GM23338 (cell line): Measurements from ENCODE around the gene PDE4D. TPM values are rescaled to one million over a fixed set of nuclear protein-coding genes. Genes with fewer than 3 reads are reported as not detected.
A peak's percentile ranks its signal among the peaks of the same experiment; 100 is the strongest.

Experiments used
- ATAC-seq: fragments of 200-7000 bp; cut with Tn5 transposase; 3 replicates; pipeline ENCODE4 v1.9.1; 2020
- DNase-seq: peaks from one replicate; pipeline ENCODE4 v3.0.0-alpha.2; 2015; ENCODE audit warnings: low spot score
- H2AFZ ChIP-seq: fragments of 200-600 bp; sonication (generic); 2 replicates; pipeline ENCODE4 v1.8.0; 2016; ENCODE audit warnings: antibody characterized with exemption, mild to moderate bottlenecking, moderate library complexity
- H3F3A ChIP-seq: fragments of 200-600 bp; sonication (generic); replicated peaks from 2 replicates; pipeline ENCODE4 v1.8.0; 2017; ENCODE audit warnings: antibody characterized with exemption, mixed run types, low read depth
- H3K27ac ChIP-seq: fragments of 200-600 bp; sonication (generic); 2 replicates; pipeline ENCODE4 v1.6.1; 2016; ENCODE audit warnings: low read depth
- H3K27me3 ChIP-seq: fragments of 200-600 bp; sonication (generic); 2 replicates; pipeline ENCODE4 v1.8.0; 2016; ENCODE audit warnings: mild to moderate bottlenecking, mixed run types, moderate library complexity; ENCODE audit not compliant: insufficient read depth
- H3K36me3 ChIP-seq: fragments of 200-600 bp; sonication (generic); 2 replicates; pipeline ENCODE4 v1.8.0; 2016; ENCODE audit warnings: mild to moderate bottlenecking; ENCODE audit not compliant: insufficient read depth
- H3K4me1 ChIP-seq: fragments of 200-600 bp; sonication (generic); 2 replicates; pipeline ENCODE4 v1.8.0; 2016; ENCODE audit warnings: mild to moderate bottlenecking, moderate library complexity; ENCODE audit not compliant: insufficient read depth
- H3K4me2 ChIP-seq: fragments of 200-600 bp; sonication (generic); 2 replicates; pipeline ENCODE4 v1.7.1; 2017; ENCODE audit warnings: mixed run types
- H3K4me3 ChIP-seq: fragments of 200-600 bp; sonication (generic); 2 replicates; pipeline ENCODE4 v1.6.1; 2016; ENCODE audit warnings: mixed run types
- H3K79me2 ChIP-seq: fragments of 200-600 bp; sonication (generic); replicated peaks from 2 replicates; pipeline ENCODE4 v1.8.0; 2017; ENCODE audit warnings: mild to moderate bottlenecking; ENCODE audit not compliant: insufficient read depth
- H3K9me2 ChIP-seq: fragments of 200-600 bp; sonication (generic); 2 replicates; pipeline ENCODE4 v1.8.0; 2017; ENCODE audit not compliant: insufficient read depth
- H4K20me1 ChIP-seq: fragments of 200-600 bp; sonication (generic); replicated peaks from 2 replicates; pipeline ENCODE4 v1.8.0; 2017; ENCODE audit warnings: mild to moderate bottlenecking; ENCODE audit not compliant: insufficient read depth
- H3K27ac Mint-ChIP-seq: 2 replicates; pipeline ENCODE4 v1.8.0; 2020; ENCODE audit warnings: inconsistent platforms, mild to moderate bottlenecking, moderate library complexity, mixed read lengths
- H3K27me3 Mint-ChIP-seq: 3 replicates; pipeline ENCODE4 v1.8.0; 2022; ENCODE audit warnings: low read depth, mild to moderate bottlenecking, moderate library complexity, mixed read lengths, inconsistent platforms; ENCODE audit not compliant: insufficient read depth, poor library complexity
- H3K36me3 Mint-ChIP-seq: 3 replicates; pipeline ENCODE4 v1.8.0; 2021; ENCODE audit warnings: low read depth, mild to moderate bottlenecking, inconsistent platforms, moderate library complexity, mixed read lengths
- H3K4me1 Mint-ChIP-seq: 3 replicates; pipeline ENCODE4 v1.8.0; 2020; ENCODE audit warnings: mild to moderate bottlenecking, inconsistent platforms, mixed read lengths
- H3K4me3 Mint-ChIP-seq: 3 replicates; pipeline ENCODE4 v1.8.0; 2021; ENCODE audit warnings: moderate library complexity, mild to moderate bottlenecking, inconsistent platforms, mixed read lengths
- H3K9me3 Mint-ChIP-seq: 3 replicates; pipeline ENCODE4 v1.8.0; 2020; ENCODE audit warnings: moderate library complexity, mild to moderate bottlenecking, inconsistent platforms, mixed read lengths
- CREB1 ChIP-seq: fragments of 250-450 bp; sonication (Bioruptor Pico); IDR thresholded peaks from 2 replicates; pipeline ENCODE4 v1.5.0; 2020; ENCODE audit warnings: low read depth, mild to moderate bottlenecking, moderate library complexity
- CTCF ChIP-seq, 2 experiments: fragments of 200-600 bp in 1 of 2; sonication (generic) in 1 of 2; conservative IDR thresholded peaks; 2 replicates each; pipeline versions ENCODE4 v1.5.1 to v1.6.1; 2016 to 2017; ENCODE audit warnings: antibody characterized with exemption in 2 of 2, low read depth in 2 of 2, mild to moderate bottlenecking in 2 of 2, moderate library complexity in 1 of 2
- ETS1 ChIP-seq: IDR thresholded peaks from 2 replicates; pipeline ENCODE4 v1.6.1; 2016; ENCODE audit warnings: antibody characterized with exemption
- EZH2 ChIP-seq: fragments of 200-600 bp; sonication (generic); IDR thresholded peaks from one replicate; pipeline ENCODE4 v1.8.0; 2017; ENCODE audit warnings: antibody characterized with exemption, mild to moderate bottlenecking, low read depth; ENCODE audit not compliant: unreplicated experiment
- EZH2phosphoT487 ChIP-seq: fragments of 200-600 bp; sonication (generic); IDR thresholded peaks from one replicate; pipeline ENCODE4 v1.8.1; 2018; ENCODE audit warnings: antibody characterized with exemption; ENCODE audit not compliant: unreplicated experiment
- JUNB ChIP-seq: IDR thresholded peaks from one replicate; pipeline ENCODE4 v1.6.1; 2016; ENCODE audit warnings: antibody characterized with exemption; ENCODE audit not compliant: unreplicated experiment
- NANOG ChIP-seq: IDR thresholded peaks from 2 replicates; pipeline ENCODE4 v1.6.1; 2016; ENCODE audit warnings: antibody characterized with exemption, borderline replicate concordance
- POLR2AphosphoS5 ChIP-seq: IDR thresholded peaks from 2 replicates; pipeline ENCODE4 v1.6.1; 2016; ENCODE audit warnings: antibody characterized with exemption, low read depth
- REST ChIP-seq: IDR thresholded peaks from one replicate; pipeline ENCODE4 v1.6.1; 2018; ENCODE audit warnings: antibody characterized with exemption; ENCODE audit not compliant: unreplicated experiment
- STAT1 ChIP-seq: IDR thresholded peaks from one replicate; pipeline ENCODE4 v1.6.1; 2016; ENCODE audit warnings: antibody characterized with exemption; ENCODE audit not compliant: unreplicated experiment
- ZNF114 ChIP-seq: fragments of 250-450 bp; sonication (Bioruptor Pico); IDR thresholded peaks from 2 replicates; pipeline ENCODE4 v1.5.0; 2020; ENCODE audit warnings: mild to moderate bottlenecking, moderate library complexity
- ZNF331 ChIP-seq: fragments of 250-450 bp; sonication (Bioruptor Pico); IDR thresholded peaks from 2 replicates; pipeline ENCODE4 v1.5.0; 2020; ENCODE audit warnings: low read depth, mild to moderate bottlenecking, moderate library complexity
- ZNF462 ChIP-seq: fragments of 250-450 bp; sonication (Bioruptor Pico); IDR thresholded peaks from 2 replicates; pipeline ENCODE4 v1.5.0; 2020; ENCODE audit warnings: mild to moderate bottlenecking, moderate library complexity
- polyA plus RNA-seq: library from polyadenylated mRNA; unstranded; fragments of >200 nt; fragmentation: Nextera tagmentation; extraction: Ambion mirVana; gene quantifications from 2 replicates; pipeline ENCODE4 v1.2.1, GENCODE V29; 2016
- total RNA-seq: library from RNA; depleted of rRNA; stranded (reverse); fragments of >200 nt; shearing (Covaris generic); gene quantifications from 2 replicates; pipeline ENCODE4 v1.2.3, GENCODE V29; 2014

The PDE4D gene
- total and polyA plus RNA-seq, 2 experiments from 2014 or later, result 2.1 to 4.7 TPM

- H3K36me3 ChIP-seq, result no peaks in the 10 kb centered on the region
- no peaks in the 10 kb centered on the region for H3K79me2 ChIP-seq
- Mint-ChIP-seq H3K4me1 (peaks cover 32% of the 10 kb centered on the region), H3K27ac (peak overlapping the region; percentile 38; the same call in 1 of the 2 replicates), H3K9me3 (no peaks in the 10 kb centered on the region), H3K4me3 (no peak overlapping the region), H3K36me3 (peaks cover 4% of the 10 kb centered on the region; the same call in 1 of the 3 replicates), H3K27me3 (peaks cover 1% of the 10 kb centered on the region)
- H3F3A ChIP-seq, result no peaks in the 10 kb centered on the region
- H3K4me1 ChIP-seq, result peaks cover 19% of the 10 kb centered on the region
- peak overlapping the region; percentile 72 for H2AFZ ChIP-seq
- H3K9me2 ChIP-seq, result no peaks in the 10 kb centered on the region
- ATAC-seq, result no peak
- no peak for DNase-seq
- H3K4me3 ChIP-seq, result no peak overlapping the region
- no peaks in the 10 kb centered on the region for H4K20me1 ChIP-seq
- TF ChIP-seq JUNB (no peak), STAT1 (no peak), CTCF (conservative IDR thresholded peaks at IDR 0.05; ENCODE audit: low read depth in 2 of 2) (no peak), ETS1 (no peak), NANOG (no peak), REST (no peak), ZNF114 (CRISPR knock-in tag) (no peak), ZNF331 (CRISPR knock-in tag) (no peak), CREB1 (no peak), ZNF462 (CRISPR knock-in tag) (no peak), POLR2AphosphoS5 (no peak), EZH2phosphoT487 (no peak), EZH2 (no peak)
- H3K4me2 ChIP-seq, result peak overlapping the region; percentile 29; the same call in 1 of the 2 replicates
- no peak overlapping the region for H3K27ac ChIP-seq
- no peaks in the 10 kb centered on the region for H3K27me3 ChIP-seq
Measured at GRCh38 chr5:59598547-59598874, 295.0 kb downstream of the PDE4D start.
